Measurements from ENCODE around the gene ZNF2.

The ZNF2 gene

GRCh38 chr2:95220449-95220848 lies 54.8 kb downstream of the ZNF2 start:
- TF ChIP-seq, protein P1, sequence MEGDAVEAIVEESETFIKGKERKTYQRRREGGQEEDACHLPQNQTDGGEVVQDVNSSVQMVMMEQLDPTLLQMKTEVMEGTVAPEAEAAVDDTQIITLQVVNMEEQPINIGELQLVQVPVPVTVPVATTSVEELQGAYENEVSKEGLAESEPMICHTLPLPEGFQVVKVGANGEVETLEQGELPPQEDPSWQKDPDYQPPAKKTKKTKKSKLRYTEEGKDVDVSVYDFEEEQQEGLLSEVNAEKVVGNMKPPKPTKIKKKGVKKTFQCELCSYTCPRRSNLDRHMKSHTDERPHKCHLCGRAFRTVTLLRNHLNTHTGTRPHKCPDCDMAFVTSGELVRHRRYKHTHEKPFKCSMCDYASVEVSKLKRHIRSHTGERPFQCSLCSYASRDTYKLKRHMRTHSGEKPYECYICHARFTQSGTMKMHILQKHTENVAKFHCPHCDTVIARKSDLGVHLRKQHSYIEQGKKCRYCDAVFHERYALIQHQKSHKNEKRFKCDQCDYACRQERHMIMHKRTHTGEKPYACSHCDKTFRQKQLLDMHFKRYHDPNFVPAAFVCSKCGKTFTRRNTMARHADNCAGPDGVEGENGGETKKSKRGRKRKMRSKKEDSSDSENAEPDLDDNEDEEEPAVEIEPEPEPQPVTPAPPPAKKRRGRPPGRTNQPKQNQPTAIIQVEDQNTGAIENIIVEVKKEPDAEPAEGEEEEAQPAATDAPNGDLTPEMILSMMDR (IDR thresholded peaks at IDR 0.05; ENCODE audit: low read depth, low read length, missing control alignments) = no peak
- DNase-seq (ENCODE audit: low read depth) = no peak
- H3K4me3 ChIP-seq (ENCODE audit: low read depth, low read length) = no peak overlapping the region

GRCh38 chr2:95225658-95226057 lies 60.0 kb downstream of the ZNF2 start:
- no peak overlapping the region for H3K4me3 ChIP-seq (ENCODE audit: low read depth, low read length)
- TF ChIP-seq, protein P1 (IDR thresholded peaks at IDR 0.05; ENCODE audit: low read depth, low read length, missing control alignments) = no peak
- no peak for DNase-seq (ENCODE audit: low read depth)

DNA sequence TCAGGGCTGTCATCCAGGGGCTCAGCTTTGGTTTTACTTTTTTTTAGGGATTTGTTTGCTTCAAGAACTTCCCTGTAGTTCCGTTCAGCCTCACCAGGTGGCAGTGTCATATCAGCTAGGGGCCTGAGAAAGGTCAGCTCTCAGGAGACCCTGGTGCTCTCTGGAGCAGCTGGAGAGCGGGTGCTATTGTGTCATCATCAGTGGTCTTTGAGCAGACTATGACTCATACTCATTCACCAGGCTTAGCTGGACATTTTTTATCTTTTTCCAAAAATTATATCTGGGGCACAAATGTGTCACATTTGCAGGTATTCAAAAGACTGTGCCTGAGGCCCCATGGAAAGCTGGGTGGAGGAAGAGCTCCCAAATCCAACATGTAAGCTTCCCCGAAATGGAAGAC lies 66.1 kb downstream of the ZNF2 start:
- H3K4me3 ChIP-seq (ENCODE audit: low read depth, low read length) = no peak overlapping the region
- DNase-seq (ENCODE audit: low read depth) = no peak
- TF ChIP-seq, protein P1 (IDR thresholded peaks at IDR 0.05; ENCODE audit: low read depth, low read length, missing control alignments) = peak; percentile 79

- TF ChIP-seq, protein P1 (IDR thresholded peaks at IDR 0.05; ENCODE audit: low read depth, low read length, missing control alignments) = no peak
- DNase-seq (ENCODE audit: low read depth) = no peak
- H3K4me3 ChIP-seq (ENCODE audit: low read depth, low read length) = no peak overlapping the region
These were observed 66.6 kb downstream of the ZNF2 start for GRCh38 chr2:95232232-95232631.
